IMR-90 (cell line): Measurements from ENCODE around the gene ABAT. TPM values are rescaled to one million over a fixed set of nuclear protein-coding genes. Genes with fewer than 3 reads are reported as not detected.

ENCODE experiments used
- ATAC-seq: fragments of 200-7000 bp; cut with Tn5 transposase; 2 replicates; pipeline ENCODE4 v1.9.1; 2020; ENCODE audit warnings: low read depth, mild to moderate bottlenecking, moderate library complexity
- BruUV-seq: library from RNA; stranded (reverse); fragments of 400-500 nt; replicated peaks from 2 replicates; lab custom pipeline; 2021; lab: Mats Ljungman, UMichigan
- CTCF ChIA-PET: fragments of 300-600 bp; formaldehyde crosslinking; extraction: SDS; loops from one replicate; lab custom pipeline; 2021; ENCODE audit warnings: antibody characterized with exemption; lab: Yijun Ruan, JAX
- POLR2A ChIA-PET: fragments of 300-600 bp; sonication (Branson Sonifier 250); formaldehyde crosslinking; loops from one replicate; lab custom pipeline; 2022; ENCODE audit warnings: antibody characterized with exemption; ENCODE audit not compliant: unreplicated experiment; lab: Charles Lee
- DNase-seq: peaks from one replicate; pipeline ENCODE4 v3.0.0; 2013
- H2AFZ ChIP-seq: replicated peaks from 2 replicates; pipeline ENCODE3; 2013; ENCODE audit warnings: low read length, mild to moderate bottlenecking; ENCODE audit not compliant: poor library complexity
- H2AK5ac ChIP-seq: 2 replicates; pipeline ENCODE4 v1.6.1; 2013; ENCODE audit warnings: low read depth, low read length, inconsistent platforms
- H2AK9ac ChIP-seq: replicated peaks from 2 replicates; pipeline ENCODE3; 2013; ENCODE audit warnings: mild to moderate bottlenecking, low read depth, low read length, moderate library complexity; ENCODE audit not compliant: poor library complexity
- H2BK120ac ChIP-seq: 2 replicates; pipeline ENCODE4 v1.6.1; 2013; ENCODE audit warnings: low read depth, low read length, inconsistent platforms
- H2BK15ac ChIP-seq: 3 replicates; pipeline ENCODE4 v1.6.1; 2013; ENCODE audit warnings: low read depth, low read length, inconsistent platforms
- H2BK20ac ChIP-seq: 2 replicates; pipeline ENCODE4 v1.6.1; 2013; ENCODE audit warnings: low read depth, mild to moderate bottlenecking, inconsistent platforms, low read length, moderate library complexity
- H2BK5ac ChIP-seq: 2 replicates; pipeline ENCODE4 v1.6.1; 2013; ENCODE audit warnings: mild to moderate bottlenecking, low read depth, low read length, inconsistent platforms; ENCODE audit not compliant: poor library complexity, severe bottlenecking
- H3K14ac ChIP-seq: replicated peaks from 2 replicates; pipeline ENCODE4 v1.6.1; 2013; ENCODE audit warnings: low read depth, low read length, inconsistent platforms
- H3K18ac ChIP-seq: 2 replicates; pipeline ENCODE4 v1.6.1; 2013; ENCODE audit warnings: low read depth, low read length, control low read depth
- H3K23ac ChIP-seq: 2 replicates; pipeline ENCODE4 v1.6.1; 2013; ENCODE audit warnings: low read depth, low read length, inconsistent platforms
- H3K27ac ChIP-seq: 2 replicates; pipeline ENCODE4 v1.5.1; 2013; ENCODE audit warnings: mild to moderate bottlenecking, control low read depth, low read length; ENCODE audit not compliant: insufficient read depth
- H3K27me3 ChIP-seq: 2 replicates; pipeline ENCODE4 v1.6.1; 2013; ENCODE audit warnings: low read length; ENCODE audit not compliant: control insufficient read depth, insufficient read depth
- H3K36me3 ChIP-seq: 2 replicates; pipeline ENCODE4 v1.6.1; 2013; ENCODE audit warnings: low read length, mixed read lengths; ENCODE audit not compliant: control insufficient read depth, insufficient read depth
- H3K4ac ChIP-seq: 2 replicates; pipeline ENCODE4 v1.6.1; 2013; ENCODE audit warnings: low read depth, low read length, inconsistent platforms
- H3K4me1 ChIP-seq: 2 replicates; pipeline ENCODE4 v1.6.1; 2013; ENCODE audit warnings: low read length, mixed read lengths; ENCODE audit not compliant: control insufficient read depth, insufficient read depth
- H3K4me2 ChIP-seq: 2 replicates; pipeline ENCODE4 v1.6.1; 2013; ENCODE audit warnings: low read depth, mild to moderate bottlenecking, control low read depth, low read length, moderate library complexity
- H3K4me3 ChIP-seq: 2 replicates; pipeline ENCODE4 v1.5.1; 2013; ENCODE audit warnings: low read depth, mild to moderate bottlenecking, control low read depth, low read length, moderate library complexity; ENCODE audit not compliant: insufficient read depth
- H3K56ac ChIP-seq: 2 replicates; pipeline ENCODE4 v1.6.1; 2013; ENCODE audit warnings: low read length, inconsistent platforms; ENCODE audit not compliant: insufficient read depth; ENCODE audit errors: extremely low read depth
- H3K79me1 ChIP-seq, 2 experiments: 2 replicates each; pipeline ENCODE4 v1.6.1; 2013; ENCODE audit warnings: low read length in 2 of 2, inconsistent platforms in 1 of 2, low read depth in 1 of 2
- H3K9ac ChIP-seq: 2 replicates; pipeline ENCODE4 v1.6.1; 2013; ENCODE audit warnings: low read depth, low read length, control low read depth
- H3K9me1 ChIP-seq: 2 replicates; pipeline ENCODE4 v1.6.1; 2013; ENCODE audit warnings: low read length, inconsistent platforms; ENCODE audit not compliant: insufficient read depth
- H3K9me3 ChIP-seq: 2 replicates; pipeline ENCODE4 v1.6.1; 2013; ENCODE audit warnings: low read length; ENCODE audit not compliant: control insufficient read depth, insufficient read depth
- H4K20me1 ChIP-seq: 2 replicates; pipeline ENCODE4 v1.6.1; 2013; ENCODE audit warnings: low read length, inconsistent platforms; ENCODE audit not compliant: insufficient read depth
- H4K5ac ChIP-seq: 2 replicates; pipeline ENCODE4 v1.6.1; 2013; ENCODE audit warnings: mild to moderate bottlenecking, low read depth, low read length, control low read depth
- H4K8ac ChIP-seq, 2 experiments: 2 replicates each; pipeline ENCODE4 v1.6.1; 2013; ENCODE audit warnings: low read depth in 2 of 2, low read length in 2 of 2, control low read depth in 1 of 2, inconsistent platforms in 1 of 2
- H4K91ac ChIP-seq: 2 replicates; pipeline ENCODE4 v1.6.1; 2013; ENCODE audit warnings: low read depth, low read length, inconsistent platforms; ENCODE audit not compliant: insufficient read depth
- CEBPB ChIP-seq: IDR thresholded peaks from 2 replicates; pipeline ENCODE4 v1.6.1; 2012; ENCODE audit warnings: low read depth, low read length, improper control_type of control experiment
- CHD1 ChIP-seq: IDR thresholded peaks from 2 replicates; pipeline ENCODE4 v1.6.1; 2012; ENCODE audit warnings: low read depth, low read length, improper control_type of control experiment
- CTCF ChIP-seq: conservative IDR thresholded peaks from 2 replicates; pipeline ENCODE4 v1.5.1; 2012; ENCODE audit warnings: mild to moderate bottlenecking, low read depth, low read length, improper control_type of control experiment
- ELK1 ChIP-seq: fragments of 150-350 bp; IDR thresholded peaks from 2 replicates; pipeline ENCODE4 v1.6.1; 2016; ENCODE audit warnings: low read depth, mild to moderate bottlenecking, low read length, moderate library complexity, borderline replicate concordance
- FOS ChIP-seq: fragments of 150-350 bp; IDR thresholded peaks from 2 replicates; pipeline ENCODE4 v1.6.1; 2016; ENCODE audit warnings: low read depth, low read length
- MAFK ChIP-seq: IDR thresholded peaks from 2 replicates; pipeline ENCODE4 v1.6.1; 2012; ENCODE audit warnings: low read depth, low read length, improper control_type of control experiment
- MXI1 ChIP-seq: IDR thresholded peaks from 2 replicates; pipeline ENCODE4 v1.6.1; 2012; ENCODE audit warnings: low read depth, mild to moderate bottlenecking, low read length, moderate library complexity, borderline replicate concordance
- NFE2L2 ChIP-seq: fragments of 150-350 bp; IDR thresholded peaks from 2 replicates; pipeline ENCODE4 v1.6.1; 2016; ENCODE audit warnings: low read depth, mild to moderate bottlenecking, low read length
- RAD21 ChIP-seq: IDR thresholded peaks from 2 replicates; pipeline ENCODE4 v1.6.1; 2012; ENCODE audit warnings: low read length, improper control_type of control experiment
- RCOR1 ChIP-seq: IDR thresholded peaks from 2 replicates; pipeline ENCODE4 v1.6.1; 2012; ENCODE audit warnings: mild to moderate bottlenecking, low read length, improper control_type of control experiment; ENCODE audit not compliant: insufficient replicate concordance
- WGBS, 2 experiments: methylation state at CpG; one replicate each; pipeline versions ENCODE4 v1.1.5 to v1.1.7; 2013; ENCODE audit warnings: missing lambda C conversion rate in 2 of 2; ENCODE audit not compliant: insufficient read length in 1 of 2; ENCODE audit errors: extremely low coverage in 2 of 2; 5-methylcytosine and 5-hydroxymethylcytosine counted together
- dilution Hi-C: fragments of 300-500 bp; cut with HindIII; formaldehyde crosslinking; loops from one replicate; pipeline ENCODE4 v1.14.3; 2018; ENCODE audit warnings: low sequenced_read_pairs; ENCODE audit not compliant: unreplicated experiment
- in situ Hi-C: fragments of 300-500 bp; cut with MboI; formaldehyde crosslinking; loops from 3 replicates; pipeline ENCODE4 v1.14.3; 2019; ENCODE audit warnings: low sequenced_read_pairs, inconsistent platforms, mixed read lengths
- intact Hi-C: fragments of 100-400 bp; cut with micrococcal nuclease; formaldehyde crosslinking; loops from 2 replicates; pipeline ENCODE4 v1.10.0; 2022
- polyA plus RNA-seq, 3 experiments: library from polyadenylated mRNA; depleted of rRNA; stranded (reverse); fragments of >200 nt; gene quantifications; 2 replicates each; pipeline ENCODE4 v1.2.3, GENCODE V29; 2012; ENCODE audit warnings: low replicate concordance in 1 of 3
- total RNA-seq: library from RNA; depleted of rRNA; stranded (reverse); fragments of >200 nt; gene quantifications from 2 replicates; pipeline ENCODE4 v1.2.3, GENCODE V29; 2012

ABAT gene
- total and polyA plus RNA-seq, 2 of the 4 experiments (the other 2 are of a cell fraction) = 4.5 to 6.9 TPM

GRCh38 chr16:8831871-8832716 is 157.7 kb downstream of the ABAT start:
- no peak overlapping the region for H2BK5ac ChIP-seq
- 71% methylated on average over 4 of the region's 18 CpGs; no CpG with 5 or more reads in 1 of the 2 experiments for WGBS, 2 experiments
- no peak overlapping the region for H3K23ac ChIP-seq
- POLR2A ChIA-PET = no interaction called here
- no peaks in the 10 kb centered on the region for H3K4me1 ChIP-seq
- no peak overlapping the region for H2AK9ac ChIP-seq
- in situ Hi-C loops = no loop called here
- no peak overlapping the region for H3K27ac ChIP-seq
- H3K9me1 ChIP-seq = peaks cover 12% of the 10 kb centered on the region
- TF ChIP-seq CHD1 = no peak
- no peak for TF ChIP-seq FOS
- TF ChIP-seq RCOR1 = no peak
- no peak for TF ChIP-seq NFE2L2
- TF ChIP-seq CTCF = no peak
- TF ChIP-seq ELK1 = no peak
- no peak for TF ChIP-seq MXI1
- no peak for TF ChIP-seq CEBPB
- no peak for TF ChIP-seq RAD21
- no peak for TF ChIP-seq MAFK
- no peak overlapping the region for H3K56ac ChIP-seq
- H2BK120ac ChIP-seq = no peak overlapping the region
- no peak overlapping the region for H2BK15ac ChIP-seq
- H2AK5ac ChIP-seq = no peak overlapping the region
- ATAC-seq = no peak
- H3K36me3 ChIP-seq = peaks cover 38% of the 10 kb centered on the region
- peaks cover 32% of the 10 kb centered on the region for H4K20me1 ChIP-seq
- H4K91ac ChIP-seq = no peak overlapping the region
- no peak for DNase-seq
- H3K9me3 ChIP-seq = no peaks in the 10 kb centered on the region
- H3K4ac ChIP-seq = no peak overlapping the region
- no peak overlapping the region for H3K9ac ChIP-seq
- intact Hi-C loops = no loop called here
- H3K4me3 ChIP-seq = no peak overlapping the region
- H3K27me3 ChIP-seq = no peaks in the 10 kb centered on the region
- peaks cover 29 to 54% of the 10 kb centered on the region in 2 experiments for H3K79me1 ChIP-seq
- no peak overlapping the region for H2AFZ ChIP-seq
- BruUV-seq = no TSS peak
- dilution Hi-C loops = no loop called here
- H2BK20ac ChIP-seq = no peak overlapping the region
- H4K8ac ChIP-seq = no peak overlapping the region
- no peak overlapping the region for H3K14ac ChIP-seq
- no peak overlapping the region for H3K4me2 ChIP-seq
- CTCF ChIA-PET = interaction anchor here (0.6 kb wide), 1 partner anchor 13 kb away, joined by 3 read pairs; no protein-coding TSS in a partner anchor
- no peak overlapping the region for H4K5ac ChIP-seq
- H3K18ac ChIP-seq = no peak overlapping the region
